Measurements from ENCODE around the gene CACNA1C. TPM values are rescaled to one million over a fixed set of nuclear protein-coding genes. Genes with fewer than 3 reads are reported as not detected.

The CACNA1C gene
- total RNA-seq, 4 donors from 2014 or later: 2.0 to 4.2 (median 2.5) TPM

DNA sequence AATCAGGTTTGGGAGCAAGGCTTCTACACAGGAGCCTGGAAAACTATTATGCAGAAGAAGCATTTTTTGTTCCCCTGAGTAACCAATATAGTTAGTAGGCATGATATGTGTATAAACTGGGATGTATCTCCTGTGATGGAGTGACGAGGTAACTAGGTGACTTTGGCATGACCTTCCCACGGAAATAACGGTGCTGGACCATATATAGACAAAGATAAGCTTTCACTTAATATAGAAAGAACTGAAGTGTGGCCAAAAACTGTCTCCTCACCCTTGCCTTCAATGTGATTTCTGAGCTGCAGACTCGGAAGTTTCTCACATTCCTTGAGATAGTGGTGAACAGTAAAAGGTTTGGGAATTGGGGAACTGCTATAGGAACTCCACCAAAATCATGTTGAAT, 185.3 kb downstream of the CACNA1C start:
- Histone ChIP-seq H3K9me3 (no peaks in the 10 kb centered on the region), H3K4me3 (replicated peaks in 1 of 3) (no peak overlapping the region), H3K27me3 (no peaks in the 10 kb centered on the region), H3K27ac (no peak overlapping the region), H3K4me1 (no peaks in the 10 kb centered on the region), H3K36me3 (no peaks in the 10 kb centered on the region)
- intact Hi-C loops (cut with DNase I): no loop called here
- 83 to 87% methylated on average over 4 of the region's 4 CpGs for WGBS, 2 donors
- TF ChIP-seq, protein P1, sequence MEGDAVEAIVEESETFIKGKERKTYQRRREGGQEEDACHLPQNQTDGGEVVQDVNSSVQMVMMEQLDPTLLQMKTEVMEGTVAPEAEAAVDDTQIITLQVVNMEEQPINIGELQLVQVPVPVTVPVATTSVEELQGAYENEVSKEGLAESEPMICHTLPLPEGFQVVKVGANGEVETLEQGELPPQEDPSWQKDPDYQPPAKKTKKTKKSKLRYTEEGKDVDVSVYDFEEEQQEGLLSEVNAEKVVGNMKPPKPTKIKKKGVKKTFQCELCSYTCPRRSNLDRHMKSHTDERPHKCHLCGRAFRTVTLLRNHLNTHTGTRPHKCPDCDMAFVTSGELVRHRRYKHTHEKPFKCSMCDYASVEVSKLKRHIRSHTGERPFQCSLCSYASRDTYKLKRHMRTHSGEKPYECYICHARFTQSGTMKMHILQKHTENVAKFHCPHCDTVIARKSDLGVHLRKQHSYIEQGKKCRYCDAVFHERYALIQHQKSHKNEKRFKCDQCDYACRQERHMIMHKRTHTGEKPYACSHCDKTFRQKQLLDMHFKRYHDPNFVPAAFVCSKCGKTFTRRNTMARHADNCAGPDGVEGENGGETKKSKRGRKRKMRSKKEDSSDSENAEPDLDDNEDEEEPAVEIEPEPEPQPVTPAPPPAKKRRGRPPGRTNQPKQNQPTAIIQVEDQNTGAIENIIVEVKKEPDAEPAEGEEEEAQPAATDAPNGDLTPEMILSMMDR (IDR thresholded peaks at IDR 0.05): no peak
- no peak for TF ChIP-seq POLR2A (IDR thresholded peaks at IDR 0.05)
- no peak for DNase-seq

DNA sequence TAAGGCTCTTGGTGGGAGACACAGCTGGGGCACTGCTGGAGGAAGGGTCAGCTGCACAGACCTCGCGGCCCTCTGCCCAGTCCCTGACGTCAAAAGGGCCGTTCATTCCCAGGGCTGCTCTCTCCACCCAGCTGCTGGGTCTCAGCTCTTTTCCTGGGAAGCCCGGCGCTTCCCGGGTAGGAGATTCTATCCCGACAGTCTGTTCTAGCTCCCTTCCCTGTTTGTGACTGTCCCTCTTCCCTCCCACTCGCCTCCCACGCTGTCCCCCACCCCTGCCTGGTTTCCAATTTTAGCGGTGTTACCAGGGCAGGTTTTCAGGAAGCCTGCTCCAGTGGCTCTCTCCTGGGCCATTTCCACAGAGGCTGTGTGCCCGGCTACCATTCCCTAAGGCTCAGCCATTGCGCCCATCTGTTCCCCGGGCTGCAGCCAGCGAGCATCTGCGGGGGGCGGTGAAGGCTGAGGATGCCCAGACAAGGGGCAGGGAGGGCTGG, 186.6 kb downstream of the CACNA1C start:
- H3K4me1 ChIP-seq: no peaks in the 10 kb centered on the region
- 72 to 79% methylated on average over 17 of the region's 17 CpGs for WGBS, 2 donors
- H3K9me3 ChIP-seq: no peaks in the 10 kb centered on the region
- H3K27ac ChIP-seq: no peak overlapping the region
- DNase-seq: no peak
- H3K4me3 ChIP-seq (replicated peaks in 1 of 3): no peak overlapping the region
- H3K36me3 ChIP-seq: no peaks in the 10 kb centered on the region
- no peaks in the 10 kb centered on the region for H3K27me3 ChIP-seq
- no peak for TF ChIP-seq POLR2A (IDR thresholded peaks at IDR 0.05)
- TF ChIP-seq, protein P1 (IDR thresholded peaks at IDR 0.05): no peak
- intact Hi-C loops (cut with DNase I): no loop called here

DNA sequence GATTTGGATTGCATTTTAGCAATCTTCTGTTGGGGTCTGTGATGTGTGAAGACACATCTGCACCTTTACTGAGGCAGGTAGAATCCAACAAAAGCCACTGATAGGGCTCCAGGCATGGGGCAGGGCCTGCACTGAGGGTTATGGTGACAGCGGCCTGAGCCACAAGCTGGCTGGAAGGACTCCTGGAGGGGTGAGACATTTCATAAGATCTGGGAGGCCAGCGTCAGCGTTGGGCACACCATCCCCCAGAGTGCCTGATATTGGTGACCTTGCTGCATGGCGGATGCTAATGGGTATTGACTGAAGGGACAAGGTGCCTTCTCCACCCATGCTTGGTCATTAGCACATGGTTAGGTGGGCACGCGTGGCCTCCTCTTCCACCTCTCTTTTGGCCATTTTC, 187.6 kb downstream of the CACNA1C start:
- Histone ChIP-seq H3K27me3 (no peaks in the 10 kb centered on the region), H3K9me3 (no peaks in the 10 kb centered on the region), H3K4me1 (no peaks in the 10 kb centered on the region), H3K36me3 (no peaks in the 10 kb centered on the region), H3K4me3 (replicated peaks in 1 of 3) (no peak overlapping the region), H3K27ac (no peak overlapping the region)
- DNase-seq: no peak
- 90 to 100% methylated on average over 2 to 6 of the region's 6 CpGs for WGBS, 2 donors
- TF ChIP-seq, protein P1 (IDR thresholded peaks at IDR 0.05): no peak
- intact Hi-C loops (cut with DNase I): no loop called here

DNA sequence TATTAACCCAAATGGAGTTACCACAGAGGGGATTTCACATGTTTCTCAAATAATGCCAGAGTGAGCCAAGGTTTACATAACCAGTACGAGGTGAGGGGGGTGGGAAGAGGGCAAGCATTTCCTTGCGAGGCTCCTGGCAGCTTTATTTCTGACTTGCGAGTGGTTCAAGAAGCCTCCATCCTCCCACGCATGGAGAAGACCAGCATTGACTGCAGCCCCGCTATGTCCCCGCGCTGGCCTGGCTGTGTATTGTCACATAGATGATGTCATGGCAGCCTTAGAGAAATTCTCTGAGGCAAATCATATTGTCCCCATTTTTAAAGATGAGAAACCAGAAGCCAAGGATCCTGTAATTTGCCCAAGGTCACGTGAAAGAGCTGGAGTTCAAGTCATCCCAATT, 188.2 kb downstream of the CACNA1C start:
- intact Hi-C loops (cut with DNase I): no loop called here
- H3K4me3 ChIP-seq (replicated peaks in 1 of 3): no peak overlapping the region
- no peak for TF ChIP-seq POLR2A (IDR thresholded peaks at IDR 0.05)
- TF ChIP-seq, protein P1 (IDR thresholded peaks at IDR 0.05): no peak
- no peaks in the 10 kb centered on the region for H3K27me3 ChIP-seq
- H3K9me3 ChIP-seq: no peaks in the 10 kb centered on the region
- no peaks in the 10 kb centered on the region for H3K4me1 ChIP-seq
- WGBS, 2 donors: 87 to 90% methylated on average over 8 of the region's 8 CpGs
- no peaks in the 10 kb centered on the region for H3K36me3 ChIP-seq
- no peak for DNase-seq
- no peak overlapping the region for H3K27ac ChIP-seq

DNA sequence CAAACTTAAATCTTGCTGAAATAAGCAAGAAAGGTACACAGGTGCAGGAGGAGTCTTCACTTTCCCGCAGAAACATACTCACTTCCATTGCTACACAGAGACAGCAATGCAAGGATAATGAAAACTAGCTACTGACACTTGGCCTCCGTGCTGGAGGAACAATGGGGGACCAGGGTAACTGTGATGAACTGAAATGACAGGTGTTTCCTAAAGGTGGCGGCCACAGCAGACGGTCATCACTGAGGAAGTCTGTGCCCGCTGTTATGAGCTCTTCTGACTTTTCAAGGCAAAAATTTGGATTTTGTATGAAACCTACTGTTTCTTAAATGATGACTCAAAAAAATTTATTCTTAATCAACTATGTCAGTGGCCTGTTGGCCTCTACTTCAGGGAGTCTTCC, 189.4 kb downstream of the CACNA1C start:
- no peak overlapping the region for H3K27ac ChIP-seq
- DNase-seq: no peak
- no peaks in the 10 kb centered on the region for H3K36me3 ChIP-seq
- no peaks in the 10 kb centered on the region for H3K27me3 ChIP-seq
- no peak for TF ChIP-seq POLR2A (IDR thresholded peaks at IDR 0.05)
- TF ChIP-seq, protein P1 (IDR thresholded peaks at IDR 0.05): no peak
- H3K9me3 ChIP-seq: no peaks in the 10 kb centered on the region
- 83 to 89% methylated on average over 5 of the region's 5 CpGs for WGBS, 2 donors
- H3K4me1 ChIP-seq: no peaks in the 10 kb centered on the region
- intact Hi-C loops (cut with DNase I): no loop called here
- H3K4me3 ChIP-seq (replicated peaks in 1 of 3): no peak overlapping the region
